H1 (cell line): ENCODE measurements around the gene TTC36. TPM values are rescaled to one million over a fixed set of nuclear protein-coding genes. Genes with fewer than 3 reads are reported as not detected.

Source experiments
- CTCF ChIA-PET: fragments of 300-600 bp; sonication (Branson Sonifier 250); formaldehyde crosslinking; loops from one replicate; lab custom pipeline; 2021; ENCODE audit not compliant: partially characterized antibody; lab: Charles Lee
- POLR2A ChIA-PET: fragments of 300-600 bp; sonication (Branson Sonifier 250); formaldehyde crosslinking; loops from one replicate; lab custom pipeline; 2021; ENCODE audit warnings: inconsistent platforms; ENCODE audit not compliant: partially characterized antibody; lab: Charles Lee
- DNase-seq, 2 experiments: peaks; one replicate each; pipeline versions ENCODE4 v3.0.0 to v3.0.0-alpha.2; 2010 to 2022; ENCODE audit warnings: low spot score in 2 of 2, low read depth in 1 of 2, mixed read lengths in 1 of 2
- FAIRE-seq: peaks from 2 replicates; lab custom pipeline; 2011; peaks lifted over from hg19 to GRCh38; lab: Jason Lieb, UNC
- H2AFZ ChIP-seq: 2 replicates; pipeline ENCODE4 v1.8.1; 2012; ENCODE audit warnings: low read length, inconsistent platforms
- H2AK5ac ChIP-seq: 2 replicates; pipeline ENCODE4 v1.6.1; 2013; ENCODE audit warnings: low read depth, low read length
- H2BK120ac ChIP-seq: replicated peaks from 2 replicates; pipeline ENCODE3; 2013; ENCODE audit warnings: low read depth, low read length, inconsistent platforms
- H2BK12ac ChIP-seq: 2 replicates; pipeline ENCODE4 v1.6.1; 2013; ENCODE audit warnings: low read depth, low read length
- H2BK15ac ChIP-seq: 2 replicates; pipeline ENCODE4 v1.6.1; 2013; ENCODE audit warnings: low read length
- H2BK20ac ChIP-seq: 2 replicates; pipeline ENCODE4 v1.6.1; 2013; ENCODE audit warnings: low read length
- H2BK5ac ChIP-seq: 2 replicates; pipeline ENCODE4 v1.6.1; 2013; ENCODE audit warnings: low read depth, low read length
- H3K14ac ChIP-seq: 2 replicates; pipeline ENCODE4 v1.6.1; 2013; ENCODE audit warnings: inconsistent platforms; ENCODE audit not compliant: insufficient read length
- H3K18ac ChIP-seq: 2 replicates; pipeline ENCODE4 v1.6.1; 2013; ENCODE audit warnings: low read length; ENCODE audit errors: extremely low read depth
- H3K23ac ChIP-seq: 2 replicates; pipeline ENCODE4 v1.6.1; 2013; ENCODE audit warnings: inconsistent platforms; ENCODE audit not compliant: insufficient read length
- H3K23me2 ChIP-seq: 2 replicates; pipeline ENCODE4 v1.6.1; 2013; ENCODE audit warnings: low read depth, low read length
- H3K27ac ChIP-seq: 2 replicates; pipeline ENCODE4 v1.6.1; 2011; ENCODE audit warnings: low read depth, low read length, inconsistent platforms
- H3K27me3 ChIP-seq, 4 experiments: replicated peaks in 1 of 4; 1 replicate in 1 of 4; 2 replicates in 3 of 4; pipeline versions ENCODE4 v1.6.1 to v1.8.1; 2011 to 2013; ENCODE audit warnings: low read length in 3 of 4, mild to moderate bottlenecking in 3 of 4, inconsistent platforms in 2 of 4, mixed read lengths in 2 of 4, moderate library complexity in 1 of 4; ENCODE audit not compliant: control insufficient read depth in 3 of 4, insufficient read depth in 3 of 4; ENCODE audit errors: extremely low read depth in 1 of 4
- H3K36me3 ChIP-seq, 4 experiments: 2 replicates each; pipeline versions ENCODE4 v1.6.1 to v1.8.1; 2011 to 2013; ENCODE audit warnings: mild to moderate bottlenecking in 4 of 4, low read length in 3 of 4, moderate library complexity in 2 of 4, control low read depth in 1 of 4, inconsistent platforms in 1 of 4; ENCODE audit not compliant: insufficient read depth in 4 of 4, control insufficient read depth in 2 of 4
- H3K4ac ChIP-seq: replicated peaks from 2 replicates; pipeline ENCODE3; 2013; ENCODE audit warnings: low read length, low read depth, mixed read lengths, inconsistent platforms; ENCODE audit not compliant: insufficient read length
- H3K4me1 ChIP-seq, 4 experiments: replicated peaks in 1 of 4; 1 replicate in 1 of 4; 2 replicates in 3 of 4; pipeline versions ENCODE4 v1.6.1 to v1.8.1; 2011 to 2013; ENCODE audit warnings: low read length in 3 of 4, inconsistent platforms in 2 of 4, mixed read lengths in 1 of 4; ENCODE audit not compliant: insufficient read depth in 4 of 4, control insufficient read depth in 3 of 4
- H3K4me2 ChIP-seq, 2 experiments: 2 replicates each; pipeline versions ENCODE4 v1.6.1 to v1.8.1; 2011 to 2013; ENCODE audit warnings: low read depth in 2 of 2, low read length in 2 of 2, control low read depth in 1 of 2, inconsistent platforms in 1 of 2, mild to moderate bottlenecking in 1 of 2; ENCODE audit not compliant: insufficient read depth in 1 of 2
- H3K4me3 ChIP-seq, 4 experiments: fragments of 200-600, 300-600 bp in 1 of 4; sonication (generic), shearing (Covaris generic), sonication (Bioruptor Twin) in 1 of 4; 2 replicates each; pipeline versions ENCODE4 v1.5.1 to v1.8.1; 2011 to 2016; ENCODE audit warnings: low read length in 4 of 4, low read depth in 3 of 4, control low read depth in 2 of 4, inconsistent platforms in 2 of 4, mild to moderate bottlenecking in 2 of 4, mixed read lengths in 1 of 4, moderate library complexity in 1 of 4; ENCODE audit not compliant: insufficient read depth in 2 of 4; ENCODE audit errors: extremely low read depth in 1 of 4
- H3K56ac ChIP-seq: replicated peaks from 2 replicates; pipeline ENCODE3; 2013; ENCODE audit warnings: low read depth, mild to moderate bottlenecking, mixed read lengths, low read length, inconsistent platforms; ENCODE audit not compliant: insufficient read length
- H3K79me1 ChIP-seq: 2 replicates; pipeline ENCODE4 v1.6.1; 2013; ENCODE audit warnings: low read depth, low read length, control low read depth
- H3K79me2 ChIP-seq, 2 experiments: 2 replicates each; pipeline versions ENCODE4 v1.6.1 to v1.8.1; 2012 to 2013; ENCODE audit warnings: low read length in 2 of 2, mild to moderate bottlenecking in 2 of 2, inconsistent platforms in 1 of 2; ENCODE audit not compliant: insufficient read depth in 2 of 2, control insufficient read depth in 1 of 2
- H3K9ac ChIP-seq, 4 experiments: replicated peaks in 1 of 4; 1 replicate in 1 of 4; 2 replicates in 3 of 4; pipeline versions ENCODE4 v1.6.1 to v1.8.1; 2011 to 2013; ENCODE audit warnings: low read depth in 3 of 4, low read length in 3 of 4, control low read depth in 2 of 4, mild to moderate bottlenecking in 2 of 4, moderate library complexity in 2 of 4, inconsistent platforms in 1 of 4; ENCODE audit errors: extremely low read depth in 1 of 4
- H3K9me3 ChIP-seq, 2 experiments: 2 replicates each; pipeline versions ENCODE4 v1.6.1 to v1.8.1; 2012 to 2013; ENCODE audit warnings: mild to moderate bottlenecking in 2 of 2, moderate library complexity in 2 of 2, control low read depth in 1 of 2, inconsistent platforms in 1 of 2, low read depth in 1 of 2, low read length in 1 of 2, mixed read lengths in 1 of 2; ENCODE audit not compliant: insufficient read depth in 2 of 2
- H4K20me1 ChIP-seq, 2 experiments: replicated peaks in 1 of 2; 2 replicates each; pipeline versions ENCODE3 to v1.8.1; 2011 to 2013; ENCODE audit warnings: inconsistent platforms in 2 of 2, low read length in 2 of 2, mild to moderate bottlenecking in 1 of 2; ENCODE audit not compliant: insufficient read depth in 2 of 2, control insufficient read depth in 1 of 2
- H4K5ac ChIP-seq: 2 replicates; pipeline ENCODE4 v1.6.1; 2013; ENCODE audit warnings: low read length, low read depth, mixed read lengths, inconsistent platforms; ENCODE audit not compliant: insufficient read length
- H4K8ac ChIP-seq: 2 replicates; pipeline ENCODE4 v1.8.0; 2013; ENCODE audit warnings: mild to moderate bottlenecking, moderate library complexity, low read length, inconsistent platforms; ENCODE audit not compliant: insufficient read depth; ENCODE audit errors: extremely low read depth
- H4K91ac ChIP-seq: replicated peaks from 2 replicates; pipeline ENCODE3; 2013; ENCODE audit warnings: low read length, mixed read lengths, inconsistent platforms; ENCODE audit not compliant: insufficient read length
- WGBS, 2 experiments: shearing (Covaris generic) in 1 of 2; methylation state at CpG; one replicate each; pipeline versions ENCODE4 v1.1.6 to v1.1.7; 2013 to 2015; ENCODE audit warnings: low lambda C conversion rate in 2 of 2, mixed read lengths in 2 of 2, inconsistent platforms in 1 of 2, low coverage in 1 of 2, missing lambda C conversion rate in 1 of 2; ENCODE audit not compliant: insufficient replicate concordance in 2 of 2, insufficient coverage in 1 of 2, insufficient read length in 1 of 2; ENCODE audit errors: extremely low coverage in 1 of 2, missing lambda C conversion rate in 1 of 2; 5-methylcytosine and 5-hydroxymethylcytosine counted together
- polyA plus RNA-seq, 7 experiments: library from polyadenylated mRNA; depleted of rRNA in 3 of 7; stranded (reverse) in 5 of 7; unstranded in 2 of 7; fragments of >200 nt in 5 of 7; fragments of 200-250 nt in 2 of 7; gene quantifications; 1 replicate in 5 of 7; 2 replicates in 1 of 7; 4 replicates in 1 of 7; pipeline versions ENCODE4 v1.2.1 to v1.2.3, GENCODE V29; 2011 to 2013; ENCODE audit warnings: missing spikeins in 2 of 7, mixed read lengths in 2 of 7
- total RNA-seq: library from RNA; stranded (reverse); fragmentation: NEBNext Ultra II Directional; extraction: Animal tissue kit (Norgen Biotek cat#: 25700); gene quantifications from 2 replicates; pipeline ENCODE4 v1.2.1, GENCODE V29; 2021

The TTC36 gene
- total and polyA plus RNA-seq, 2 of the 8 experiments (the other 6 are each of a cell fraction or from before 2014, with no cell fraction given), result not detected

- Histone ChIP-seq H3K23ac (no peak overlapping the region), H2BK120ac (no peak overlapping the region), H3K27me3 (no peaks in the 10 kb centered on the region; a peak in 2 of 7 replicates), H3K18ac (no peak overlapping the region), H3K79me2 (no peaks in the 10 kb centered on the region), H3K4me1 (peaks cover 0 to 14% (median 8%) of the 10 kb centered on the region in 4 experiments; a peak in 5 of 7 replicates), H3K14ac (no peak overlapping the region), H2BK12ac (no peak overlapping the region), H3K23me2 (peaks cover 8% of the 10 kb centered on the region), H4K8ac (no peak overlapping the region), H3K4me2 (peak overlapping the region; percentile 72 to 97), H2AK5ac (no peak overlapping the region), H4K5ac (no peak overlapping the region), H3K9ac (no peak overlapping the region), H3K4me3 (peak overlapping the region; percentile 83 to 95 (median 94); a peak in 6 of 8 replicates), H3K9me3 (no peaks in the 10 kb centered on the region), H3K79me1 (peaks cover 5% of the 10 kb centered on the region; the same call in 1 of the 2 replicates), H2BK5ac (no peak overlapping the region), H3K56ac (no peak overlapping the region), H2AFZ (no peak overlapping the region), H3K36me3 (no peaks in the 10 kb centered on the region; a peak in 1 of 8 replicates), H3K27ac (no peak overlapping the region), H3K4ac (no peak overlapping the region), H2BK20ac (no peak overlapping the region), H2BK15ac (no peak overlapping the region), H4K20me1 (peaks cover 0 to 1% of the 10 kb centered on the region in 2 experiments), H4K91ac (no peak overlapping the region)
- no peak for FAIRE-seq
- ChIA-PET POLR2A (interaction anchor here (1.0 to 1.4 kb wide), 2 partner anchors 9 to 13 kb away, joined by 3 read pairs; no protein-coding TSS in a partner anchor), CTCF (no interaction called here)
- DNase-seq, result no peak
- WGBS, 2 experiments, result 83% methylated on average over 10 of the region's 10 CpGs; no CpG with 5 or more reads in 1 of the 2 experiments
Observed at GRCh38 chr11:118532091-118532490, 4.8 kb downstream of the TTC36 start.
